Right lobe of liver (tissue), 6 donors: ENCODE data around the gene ZNF441. TPM values are rescaled to one million over a fixed set of nuclear protein-coding genes. Genes with fewer than 3 reads are reported as not detected.

Experiments
- ATAC-seq, 4 donors: fragments of 200-7000 bp; cut with Tn5 transposase; one replicate each; pipeline ENCODE4 v1.9.1; 2020; ENCODE audit warnings: mild to moderate bottlenecking in 4 of 4, moderate library complexity in 4 of 4
- DNase-seq, 3 donors: peaks; one replicate each; pipeline ENCODE4 v3.0.0-alpha.2; 2020
- H3K27ac ChIP-seq, 3 donors: fragments of 200-600 bp; one replicate each; pipeline ENCODE4 v1.8.0; 2022
- H3K27me3 ChIP-seq, 2 donors: fragments of 200-600 bp; one replicate each; pipeline ENCODE4 v1.8.0; 2022
- H3K36me3 ChIP-seq, 4 donors: fragments of 200-600 bp; sonication (generic) in 1 of 4; one replicate each; pipeline versions ENCODE4 v1.5.1 to v1.8.0; 2017 to 2022; ENCODE audit warnings: control low read depth in 1 of 4
- H3K4me1 ChIP-seq, 4 donors: fragments of 200-600 bp; sonication (generic) in 1 of 4; one replicate each; pipeline versions ENCODE4 v1.5.1 to v1.8.0; 2017 to 2022; ENCODE audit warnings: control low read depth in 1 of 4
- H3K4me3 ChIP-seq, 3 donors: fragments of 200-600 bp; one replicate each; pipeline ENCODE4 v1.8.0; 2022
- H3K9me3 ChIP-seq, 4 donors: fragments of 200-600 bp; sonication (generic) in 1 of 4; one replicate each; pipeline versions ENCODE4 v1.5.1 to v1.8.0; 2017 to 2022; ENCODE audit warnings: control low read depth in 1 of 4
- POLR2A ChIP-seq: fragments of 450-650 bp; IDR thresholded peaks from one replicate; pipeline ENCODE4 v1.6.1; 2017; ENCODE audit warnings: antibody characterized with exemption, mild to moderate bottlenecking
- WGBS: methylation state at CpG from one replicate; pipeline ENCODE4 v1.1.6; 2018; ENCODE audit warnings: low coverage, low lambda C conversion rate; ENCODE audit not compliant: insufficient coverage; ENCODE audit errors: missing lambda C conversion rate; 5-methylcytosine and 5-hydroxymethylcytosine counted together
- intact Hi-C, 2 donors: fragments of 100-400 bp; cut with DNase I; formaldehyde crosslinking; loops; one replicate each; pipeline versions ENCODE4 v1.11.2 to v1.14.1; 2022
- total RNA-seq, 6 experiments: library from RNA; depleted of rRNA in 2 of 6; stranded (reverse); fragments of >200 nt in 2 of 6; fragmentation: NEBNext Ultra II Directional in 3 of 6; extraction: Animal tissue kit (Norgen Biotek cat#: 25700) in 3 of 6; gene quantifications; one replicate each; pipeline versions ENCODE4 v1.1.0 to v1.2.4, GENCODE V29; 2016 to 2023
- TF ChIP-seq, protein P1 (sequence below), 4 donors: fragments of 200-600 bp in 3 of 4; fragments of 450-650 bp in 1 of 4; IDR thresholded peaks; one replicate each; pipeline versions ENCODE4 v1.5.1 to v1.8.0; 2016 to 2022; ENCODE audit warnings: antibody characterized with exemption in 4 of 4, mild to moderate bottlenecking in 2 of 4
- donor health status: DM: no; HTN: yes; CAD: no.
- donor health status: DM: no; HTN: no; CAD: no.
- donor health status: DM: no; HTN: no; CAD: no.
- donor health status: DM: no; HTN: yes; CAD: no.
- donor health status: DM: no; HTN: yes; CAD: no.

Gene ZNF441
- total RNA-seq, 6 experiments from 2014 or later: 2.6 to 4.4 (median 3.2) TPM

DNA sequence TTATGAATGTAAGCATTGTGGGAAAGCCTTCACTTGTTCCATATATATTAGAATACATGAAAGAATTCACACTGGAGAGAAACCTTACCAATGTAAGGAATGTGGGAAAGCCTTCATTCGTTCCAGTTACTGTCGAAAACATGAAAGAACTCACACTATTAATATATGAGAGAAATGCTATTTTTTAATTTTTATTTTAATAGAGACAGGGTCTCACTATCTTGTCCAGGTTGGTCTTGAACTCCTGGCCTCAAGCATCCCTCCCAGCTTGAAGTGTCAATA lies 40.2 kb downstream of the ZNF441 start:
- DNase-seq: no peak
- Histone ChIP-seq H3K9me3 (peaks cover 0 to 20% (median 8%) of the 10 kb centered on the region in 4 donors), H3K4me3 (no peak overlapping the region), H3K4me1 (no peaks in the 10 kb centered on the region), H3K27ac (no peak overlapping the region), H3K27me3 (no peaks in the 10 kb centered on the region), H3K36me3 (no peaks in the 10 kb centered on the region)
- ATAC-seq: no peak
- TF ChIP-seq, protein P1, sequence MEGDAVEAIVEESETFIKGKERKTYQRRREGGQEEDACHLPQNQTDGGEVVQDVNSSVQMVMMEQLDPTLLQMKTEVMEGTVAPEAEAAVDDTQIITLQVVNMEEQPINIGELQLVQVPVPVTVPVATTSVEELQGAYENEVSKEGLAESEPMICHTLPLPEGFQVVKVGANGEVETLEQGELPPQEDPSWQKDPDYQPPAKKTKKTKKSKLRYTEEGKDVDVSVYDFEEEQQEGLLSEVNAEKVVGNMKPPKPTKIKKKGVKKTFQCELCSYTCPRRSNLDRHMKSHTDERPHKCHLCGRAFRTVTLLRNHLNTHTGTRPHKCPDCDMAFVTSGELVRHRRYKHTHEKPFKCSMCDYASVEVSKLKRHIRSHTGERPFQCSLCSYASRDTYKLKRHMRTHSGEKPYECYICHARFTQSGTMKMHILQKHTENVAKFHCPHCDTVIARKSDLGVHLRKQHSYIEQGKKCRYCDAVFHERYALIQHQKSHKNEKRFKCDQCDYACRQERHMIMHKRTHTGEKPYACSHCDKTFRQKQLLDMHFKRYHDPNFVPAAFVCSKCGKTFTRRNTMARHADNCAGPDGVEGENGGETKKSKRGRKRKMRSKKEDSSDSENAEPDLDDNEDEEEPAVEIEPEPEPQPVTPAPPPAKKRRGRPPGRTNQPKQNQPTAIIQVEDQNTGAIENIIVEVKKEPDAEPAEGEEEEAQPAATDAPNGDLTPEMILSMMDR (IDR thresholded peaks at IDR 0.05): no peak
- no peak for TF ChIP-seq POLR2A
- intact Hi-C loops: no loop called here
- whole genome bisulfite sequencing: 93% methylated on average over 2 of the region's 2 CpGs

DNA sequence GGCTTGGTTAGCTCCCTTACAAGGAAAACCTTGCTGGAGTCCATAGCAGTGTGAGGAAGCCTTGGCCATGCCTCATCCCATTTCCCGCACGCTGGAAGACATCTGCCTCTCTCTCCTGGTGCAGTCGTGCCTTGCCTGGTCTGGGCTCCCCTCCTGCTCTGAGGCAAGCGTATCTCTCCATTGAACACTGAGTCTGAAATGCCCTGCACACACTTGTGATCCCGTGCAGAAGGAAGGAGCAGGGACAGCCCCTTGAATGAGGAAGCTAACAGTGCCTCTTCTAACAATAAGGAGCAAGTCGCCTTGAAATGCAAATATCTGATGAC lies 46.9 kb downstream of the ZNF441 start:
- Histone ChIP-seq H3K4me1 (peaks cover 0 to 4% (median 2%) of the 10 kb centered on the region in 4 donors), H3K9me3 (no peaks in the 10 kb centered on the region), H3K27me3 (no peaks in the 10 kb centered on the region), H3K4me3 (peak overlapping the region; percentile 86 to 94 (median 93)), H3K27ac (peak overlapping the region in 1 of 3 donors; percentile 71), H3K36me3 (no peaks in the 10 kb centered on the region)
- ATAC-seq: peak; percentile 37 to 50 (median 44)
- TF ChIP-seq, protein P1 (IDR thresholded peaks at IDR 0.05): no peak
- DNase-seq: no peak
- intact Hi-C loops: no loop called here
- WGBS: 0% methylated on average over 2 of the region's 6 CpGs

DNA sequence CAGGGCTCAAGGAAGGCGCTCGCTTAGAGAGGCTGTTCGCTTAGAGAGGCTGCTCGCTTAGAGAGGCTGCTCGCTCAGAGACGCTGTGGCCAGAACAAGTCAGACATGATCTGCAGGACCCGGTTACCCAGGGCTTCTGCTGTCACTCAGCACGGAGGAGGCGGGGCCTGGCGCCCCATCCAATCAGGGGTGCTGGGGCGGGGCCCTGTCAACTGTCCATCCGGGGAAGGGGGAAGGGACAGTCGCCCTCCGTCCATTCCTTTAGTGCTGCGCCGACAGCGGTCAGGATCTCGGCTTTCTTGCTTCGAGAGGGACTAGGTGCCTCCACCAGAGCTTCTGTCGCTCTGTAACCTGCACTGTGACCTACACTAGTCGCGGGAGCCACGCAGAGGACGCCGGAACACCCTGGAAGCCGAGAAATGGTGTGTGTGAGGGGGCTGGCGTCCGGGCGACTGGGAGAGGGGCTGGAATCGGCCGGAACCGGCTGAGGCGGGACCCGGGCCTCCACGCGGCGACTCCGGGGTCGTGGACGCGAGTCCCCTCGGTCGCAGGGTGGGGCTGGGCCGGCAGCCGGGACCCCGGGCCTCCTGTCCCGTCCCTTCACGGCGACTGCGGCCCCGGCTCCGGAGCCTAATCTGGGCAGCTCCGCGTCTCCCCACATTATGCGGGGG lies 47.4 kb downstream of the ZNF441 start, which contains the start of gene ZNF440:
TSS of gene ZNF440 (plus strand) at position 245 of the 671 bp plus-strand sequence. CDS start at position 420, 175 bp downstream.
- 0% methylated on average over 10 of the region's 55 CpGs for WGBS
- ATAC-seq: peak; percentile 100
- peaks cover 0 to 4% (median 2%) of the 10 kb centered on the region in 4 donors for H3K4me1 ChIP-seq
- TF ChIP-seq, protein P1 (IDR thresholded peaks at IDR 0.05): no peak
- TF ChIP-seq POLR2A: peak; percentile 87
- H3K27me3 ChIP-seq: no peaks in the 10 kb centered on the region
- no peaks in the 10 kb centered on the region for H3K9me3 ChIP-seq
- H3K4me3 ChIP-seq: peak within 1 kb of the TSS; percentile 86 to 94 (median 93)
- DNase-seq: peak; percentile 96 to 98 (median 97)
- intact Hi-C loops: no loop called here
- H3K27ac ChIP-seq: peak within 1 kb of the TSS; percentile 36 to 71 (median 68)
- H3K36me3 ChIP-seq: no peaks in the 10 kb centered on the region

DNA sequence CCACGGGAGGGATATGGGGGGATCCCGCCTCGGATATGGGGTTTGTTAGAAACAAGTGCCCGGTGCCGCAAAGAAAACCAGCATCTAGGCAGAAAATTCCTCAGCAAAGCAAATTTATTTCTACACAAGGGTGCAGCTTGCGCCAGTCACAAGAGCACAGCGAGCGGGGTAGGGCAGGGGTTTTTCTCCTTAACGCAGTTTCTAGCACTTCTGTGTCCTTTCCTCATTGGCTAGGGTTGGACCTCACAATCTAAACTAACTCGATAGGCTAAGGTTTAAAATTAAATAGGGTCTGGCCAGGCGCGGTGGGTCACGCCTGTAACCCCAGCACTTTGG lies 47.9 kb downstream of the ZNF441 start:
- ATAC-seq (peak; percentile 2 to 21 (median 12)), DNase-seq (no peak)
- H3K4me1 ChIP-seq: peaks cover 0 to 4% (median 2%) of the 10 kb centered on the region in 4 donors
- WGBS: 19% methylated on average over 8 of the region's 13 CpGs
- H3K27me3 ChIP-seq: no peaks in the 10 kb centered on the region
- no peaks in the 10 kb centered on the region for H3K9me3 ChIP-seq
- peak overlapping the region; percentile 86 to 94 (median 93) for H3K4me3 ChIP-seq
- TF ChIP-seq POLR2A: no peak
- TF ChIP-seq, protein P1 (IDR thresholded peaks at IDR 0.05): no peak
- intact Hi-C loops: no loop called here
- H3K27ac ChIP-seq: peak overlapping the region; percentile 36 to 71 (median 68)
- H3K36me3 ChIP-seq: no peaks in the 10 kb centered on the region
